ENCODE data around the gene TRIM46. TPM values are rescaled to one million over a fixed set of nuclear protein-coding genes. Genes with fewer than 3 reads are reported as not detected.
"Not testable (repeated sequence)": the region's sequence is repeated elsewhere in the genome, so short reads cannot be mapped to it uniquely, and the experiment has no call there.

Gene TRIM46
- total and polyA plus RNA-seq, 4 donors, result 0.50 to 3.4 (median 1.9) TPM

DNA sequence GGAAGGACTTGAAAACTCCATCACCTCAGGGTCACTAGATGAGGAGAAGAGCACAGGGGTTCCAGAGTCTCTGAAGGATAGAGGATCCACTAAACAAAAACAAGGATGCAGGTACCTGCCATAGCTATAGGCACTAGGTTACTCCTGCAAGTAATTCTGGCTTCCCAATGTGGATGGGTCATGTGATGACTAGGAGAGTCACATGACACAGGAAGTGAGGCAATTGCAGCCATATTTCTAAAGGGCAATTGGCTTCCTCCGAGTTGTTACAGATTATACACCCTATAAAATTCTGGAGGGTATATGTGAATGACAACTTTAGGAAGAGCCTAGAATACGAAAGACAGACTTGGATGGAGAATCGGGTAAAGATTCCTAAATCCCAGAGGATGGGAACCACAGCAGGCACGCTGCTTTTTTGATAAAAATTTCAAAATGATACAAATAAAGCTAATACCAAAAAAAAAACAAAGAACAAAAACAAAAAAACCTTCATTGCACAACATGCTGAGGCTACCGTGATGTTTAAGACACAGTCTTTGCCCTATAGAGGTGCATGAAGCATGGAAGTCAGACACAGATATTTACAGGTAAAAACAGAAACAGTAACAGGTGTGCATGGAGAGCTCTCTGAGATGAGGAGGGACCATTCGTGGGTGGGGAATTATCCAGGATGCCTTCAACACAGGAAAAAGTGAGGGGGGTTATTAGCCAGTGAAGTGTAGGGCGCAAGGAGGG, 45.4 kb downstream of the TRIM46 start:
- ATAC-seq (ENCODE audit: low FRiP score), result peak; percentile 67
- no peaks in the 10 kb centered on the region for H3K27me3 ChIP-seq (ENCODE audit: control insufficient read depth in 1 of 2, insufficient read depth in 2 of 2, low read length in 1 of 2)
- WGBS, 2 donors, result 43 to 51% methylated on average over 7 of the region's 7 CpGs
- intact Hi-C loops (cut with DNase I), result no loop called here
- no peaks in the 10 kb centered on the region for H3K36me3 ChIP-seq (ENCODE audit: control insufficient read depth in 1 of 2, insufficient read depth in 2 of 2, low read length in 1 of 2)
- H3K4me3 ChIP-seq (ENCODE audit: low read length in 2 of 2), result no peak overlapping the region
- H3K4me1 ChIP-seq (ENCODE audit: control insufficient read depth in 1 of 2, insufficient read depth in 2 of 2, low read length in 2 of 2), result no peaks in the 10 kb centered on the region
- H3K27ac ChIP-seq (ENCODE audit: low read depth in 1 of 2, low read length in 2 of 2), result no peak overlapping the region
- DNase-seq, result no peak
- no peaks in the 10 kb centered on the region for H3K9me3 ChIP-seq (ENCODE audit: control insufficient read depth, low read length)

DNA sequence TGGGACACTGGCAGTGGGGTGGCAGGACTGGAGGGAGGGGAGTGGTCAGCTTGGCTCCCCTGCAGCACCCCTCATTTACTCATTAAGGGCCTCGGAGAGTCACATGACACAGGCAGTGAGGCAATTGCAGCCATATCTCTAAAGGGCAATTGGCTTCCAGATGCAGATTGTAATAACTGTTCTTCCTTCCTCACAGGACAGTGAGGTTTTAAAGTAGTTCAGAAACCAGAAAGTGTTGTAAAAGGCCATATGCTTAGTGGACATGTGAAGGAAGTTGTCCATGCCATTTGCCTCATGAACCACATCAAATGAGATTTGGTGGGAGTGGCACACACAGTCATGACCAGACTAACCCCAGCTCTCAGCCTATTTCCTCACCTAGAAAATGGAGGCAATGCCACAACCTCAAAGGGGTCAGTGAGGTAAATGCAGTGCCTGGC, 46.0 kb downstream of the TRIM46 start:
- intact Hi-C loops (cut with DNase I), result no loop called here
- ATAC-seq (ENCODE audit: low FRiP score), result peak; percentile 53
- 0 to 11% methylated on average over 1 of the region's 1 CpG for WGBS, 2 donors
- DNase-seq, result no peak
- H3K9me3 ChIP-seq (ENCODE audit: control insufficient read depth, low read length), result no peaks in the 10 kb centered on the region
- H3K4me1 ChIP-seq (ENCODE audit: control insufficient read depth in 1 of 2, insufficient read depth in 2 of 2, low read length in 2 of 2), result peaks cover 0 to 3% of the 10 kb centered on the region in 2 donors
- H3K4me3 ChIP-seq (ENCODE audit: low read length in 2 of 2), result no peak overlapping the region
- H3K36me3 ChIP-seq (ENCODE audit: control insufficient read depth in 1 of 2, insufficient read depth in 2 of 2, low read length in 1 of 2), result no peaks in the 10 kb centered on the region
- H3K27me3 ChIP-seq (ENCODE audit: control insufficient read depth in 1 of 2, insufficient read depth in 2 of 2, low read length in 1 of 2), result no peaks in the 10 kb centered on the region
- H3K27ac ChIP-seq (ENCODE audit: low read depth in 1 of 2, low read length in 2 of 2), result no peak overlapping the region

DNA sequence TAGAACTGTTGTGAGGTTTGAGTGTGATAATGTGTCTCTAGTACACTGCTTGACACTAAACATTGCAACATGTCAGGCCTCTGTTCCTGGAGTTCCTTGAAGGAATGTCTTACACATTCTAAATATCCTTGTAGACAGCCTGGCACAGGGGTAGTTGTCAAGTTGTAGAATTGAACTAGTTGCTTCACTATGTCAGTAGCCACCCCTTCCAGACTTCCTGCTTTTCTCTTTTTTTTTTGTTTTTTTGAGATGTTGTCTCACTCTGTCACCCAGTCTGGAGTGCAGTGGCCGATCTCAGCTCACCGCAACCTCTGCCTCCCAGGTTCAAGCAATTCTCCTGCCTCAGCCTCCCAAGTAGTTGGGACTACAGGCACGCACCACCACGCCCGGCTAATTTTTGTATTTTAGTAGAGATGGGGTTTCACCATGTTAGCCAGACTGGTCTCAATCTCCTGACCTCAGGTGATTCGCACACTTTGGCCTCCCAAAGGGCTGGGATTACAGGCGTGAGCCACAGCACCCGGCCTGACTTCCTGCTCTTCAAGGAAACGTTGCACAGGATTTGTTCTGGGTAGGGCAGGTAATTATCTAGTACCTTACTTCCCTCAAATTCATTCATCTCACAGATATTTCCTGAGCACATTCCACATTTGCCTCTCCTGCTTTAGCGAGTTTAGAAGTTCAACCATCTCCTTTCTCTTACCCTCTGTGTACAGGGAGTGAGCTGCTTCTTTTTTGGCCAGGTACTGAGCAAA, 46.7 kb downstream of the TRIM46 start:
- ATAC-seq (ENCODE audit: low FRiP score); DNase-seq; H3K9me3 ChIP-seq (ENCODE audit: control insufficient read depth, low read length); H3K27ac ChIP-seq (ENCODE audit: low read depth in 1 of 2, low read length in 2 of 2); H3K4me1 ChIP-seq (ENCODE audit: control insufficient read depth in 1 of 2, insufficient read depth in 2 of 2, low read length in 2 of 2); intact Hi-C loops (cut with DNase I); H3K36me3 ChIP-seq (ENCODE audit: control insufficient read depth in 1 of 2, insufficient read depth in 2 of 2, low read length in 1 of 2); H3K4me3 ChIP-seq (ENCODE audit: low read length in 2 of 2); H3K27me3 ChIP-seq (ENCODE audit: control insufficient read depth in 1 of 2, insufficient read depth in 2 of 2, low read length in 1 of 2): not testable (repeated sequence)
- 93 to 94% methylated on average over 10 of the region's 10 CpGs for WGBS, 2 donors

DNA sequence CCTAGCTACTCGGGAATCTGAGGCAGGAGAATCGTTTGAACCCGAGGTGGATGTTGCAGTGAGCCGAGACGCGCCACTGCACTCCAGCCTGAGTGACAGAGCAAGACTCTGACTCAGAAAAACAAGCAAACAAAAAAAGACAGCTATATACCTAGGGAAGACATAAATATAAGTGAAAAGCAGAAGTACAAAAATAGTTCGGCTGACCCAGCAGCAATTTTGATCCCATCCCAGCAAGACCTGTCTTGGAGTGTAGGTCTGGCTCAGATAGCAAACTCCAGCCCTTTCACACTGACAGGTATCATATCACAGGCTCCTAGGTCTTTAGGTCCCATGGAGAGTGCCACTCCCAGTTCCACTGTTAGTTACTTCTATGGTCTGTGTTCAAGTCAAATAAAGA, 49.4 kb downstream of the TRIM46 start:
- intact Hi-C loops (cut with DNase I), result no loop called here
- ATAC-seq (ENCODE audit: low FRiP score) (no peak), DNase-seq (no peak)
- Histone ChIP-seq H3K9me3 (ENCODE audit: control insufficient read depth, low read length) (no peaks in the 10 kb centered on the region), H3K36me3 (ENCODE audit: control insufficient read depth in 1 of 2, insufficient read depth in 2 of 2, low read length in 1 of 2) (no peaks in the 10 kb centered on the region), H3K4me1 (ENCODE audit: control insufficient read depth in 1 of 2, insufficient read depth in 2 of 2, low read length in 2 of 2) (peaks cover 5 to 8% of the 10 kb centered on the region in 2 donors), H3K27ac (ENCODE audit: low read depth in 1 of 2, low read length in 2 of 2) (no peak overlapping the region), H3K4me3 (ENCODE audit: low read length in 2 of 2) (no peak overlapping the region), H3K27me3 (ENCODE audit: control insufficient read depth in 1 of 2, insufficient read depth in 2 of 2, low read length in 1 of 2) (no peaks in the 10 kb centered on the region)
- 86 to 88% methylated on average over 7 of the region's 7 CpGs for WGBS, 2 donors

DNA sequence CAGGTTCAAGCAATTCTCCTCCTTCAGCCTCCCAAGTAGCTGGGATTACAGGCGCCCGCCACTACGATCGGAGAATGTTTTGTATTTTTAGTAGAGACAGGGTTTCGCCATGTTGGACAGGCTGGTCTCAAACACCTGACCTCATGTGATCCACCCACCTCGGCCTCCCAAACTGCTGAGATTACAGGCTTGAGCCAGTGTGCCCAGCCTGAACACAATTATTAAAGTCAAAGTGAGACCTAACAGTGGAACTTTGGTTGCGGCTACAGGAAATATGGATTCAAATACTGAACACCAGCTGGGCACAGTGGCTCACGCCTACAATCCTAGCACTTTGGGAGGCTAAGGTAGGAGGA, 51.7 kb downstream of the TRIM46 start:
- not testable (repeated sequence) for ATAC-seq (ENCODE audit: low FRiP score); H3K4me1 ChIP-seq (ENCODE audit: control insufficient read depth in 1 of 2, insufficient read depth in 2 of 2, low read length in 2 of 2); H3K27me3 ChIP-seq (ENCODE audit: control insufficient read depth in 1 of 2, insufficient read depth in 2 of 2, low read length in 1 of 2); H3K9me3 ChIP-seq (ENCODE audit: control insufficient read depth, low read length); H3K36me3 ChIP-seq (ENCODE audit: control insufficient read depth in 1 of 2, insufficient read depth in 2 of 2, low read length in 1 of 2); H3K4me3 ChIP-seq (ENCODE audit: low read length in 2 of 2); DNase-seq
- peak overlapping the region in 1 of 2 donors; percentile 58 for H3K27ac ChIP-seq (ENCODE audit: low read depth in 1 of 2, low read length in 2 of 2)
- intact Hi-C loops (cut with DNase I), result loop anchor here in 1 of 2 donors (5.0 kb wide), 2 partner anchors 33 to 48 kb away; no protein-coding TSS in a partner anchor
- WGBS, 2 donors, result 96 to 97% methylated on average over 8 of the region's 8 CpGs

DNA sequence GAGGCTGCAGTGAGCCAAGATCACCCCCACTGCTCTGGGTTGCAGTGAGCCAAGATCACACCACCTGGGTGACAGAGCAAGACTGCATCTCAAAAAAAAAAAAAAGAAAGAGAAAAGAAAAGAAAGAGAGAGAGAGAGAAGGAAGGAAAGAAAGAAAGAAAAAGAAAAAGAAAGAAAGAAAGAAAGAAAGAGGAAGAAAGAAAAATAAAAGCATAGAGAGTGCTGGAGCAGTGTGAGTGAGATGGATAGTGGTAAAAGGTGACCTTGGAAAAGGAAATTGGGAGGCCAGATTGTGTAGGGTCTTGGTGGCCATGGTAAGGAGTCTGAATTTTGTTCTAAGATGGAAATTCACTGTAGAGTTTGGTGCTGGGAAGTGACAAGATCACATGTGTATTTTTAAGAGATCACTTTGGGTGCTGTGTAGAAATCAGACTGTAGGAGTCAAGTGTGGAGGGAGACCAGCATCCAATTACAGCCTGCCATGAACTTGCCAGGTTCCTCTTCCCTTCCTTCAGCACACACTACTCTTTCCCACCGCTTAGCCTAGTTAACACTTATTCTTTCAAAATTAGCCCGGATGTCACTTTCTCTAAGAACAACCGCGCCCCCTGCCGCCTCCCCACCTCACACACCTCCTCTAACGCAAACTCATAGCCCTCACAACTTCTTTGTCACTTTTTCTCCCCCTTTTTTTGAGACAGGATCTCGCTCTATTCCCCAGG, 52.7 kb downstream of the TRIM46 start:
- peak; percentile 84 for ATAC-seq (ENCODE audit: low FRiP score)
- Histone ChIP-seq H3K4me1 (ENCODE audit: control insufficient read depth in 1 of 2, insufficient read depth in 2 of 2, low read length in 2 of 2) (peaks cover 5 to 8% of the 10 kb centered on the region in 2 donors), H3K4me3 (ENCODE audit: low read length in 2 of 2) (peak overlapping the region; percentile 37 to 57), H3K27ac (ENCODE audit: low read depth in 1 of 2, low read length in 2 of 2) (peak overlapping the region in 1 of 2 donors; percentile 83), H3K27me3 (ENCODE audit: control insufficient read depth in 1 of 2, insufficient read depth in 2 of 2, low read length in 1 of 2) (no peaks in the 10 kb centered on the region), H3K9me3 (ENCODE audit: control insufficient read depth, low read length) (no peaks in the 10 kb centered on the region), H3K36me3 (ENCODE audit: control insufficient read depth in 1 of 2, insufficient read depth in 2 of 2, low read length in 1 of 2) (no peaks in the 10 kb centered on the region)
- DNase-seq, result peak; percentile 86 to 93
- WGBS, 2 donors, result 1 to 2% methylated on average over 7 of the region's 7 CpGs
- intact Hi-C loops (cut with DNase I), result loop anchor here in 1 of 2 donors (5.0 kb wide), 2 partner anchors 34 to 49 kb away; no protein-coding TSS in a partner anchor

DNA sequence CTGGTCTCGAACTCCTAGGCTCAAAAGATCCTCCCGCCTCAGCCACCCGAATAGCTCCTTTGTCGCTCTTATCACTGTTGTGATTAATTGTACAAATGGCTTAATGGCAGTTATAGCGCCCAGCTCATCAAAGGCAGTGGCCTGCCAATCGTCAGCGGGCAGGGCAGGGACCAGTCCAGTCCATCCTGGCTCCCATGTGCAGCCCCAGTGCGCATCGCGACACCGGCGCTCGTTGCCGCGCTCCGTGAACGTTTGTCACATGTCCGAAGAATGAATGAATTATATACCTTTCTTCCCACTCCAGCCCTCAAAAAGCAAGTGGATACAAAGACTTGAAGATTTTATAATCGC, 53.2 kb downstream of the TRIM46 start:
- intact Hi-C loops (cut with DNase I), result loop anchor here in 1 of 2 donors (1.0 to 5.0 kb wide), 3 partner anchors 19 to 50 kb away; partner anchors contain the start of gene MTX1
- Histone ChIP-seq H3K4me1 (ENCODE audit: control insufficient read depth in 1 of 2, insufficient read depth in 2 of 2, low read length in 2 of 2) (peaks cover 5 to 8% of the 10 kb centered on the region in 2 donors), H3K9me3 (ENCODE audit: control insufficient read depth, low read length) (no peaks in the 10 kb centered on the region), H3K27me3 (ENCODE audit: control insufficient read depth in 1 of 2, insufficient read depth in 2 of 2, low read length in 1 of 2) (no peaks in the 10 kb centered on the region), H3K27ac (ENCODE audit: low read depth in 1 of 2, low read length in 2 of 2) (peak overlapping the region in 1 of 2 donors; percentile 83), H3K4me3 (ENCODE audit: low read length in 2 of 2) (peak overlapping the region; percentile 37 to 57), H3K36me3 (ENCODE audit: control insufficient read depth in 1 of 2, insufficient read depth in 2 of 2, low read length in 1 of 2) (no peaks in the 10 kb centered on the region)
- peak; percentile 62 for ATAC-seq (ENCODE audit: low FRiP score)
- 0% methylated on average over 19 of the region's 19 CpGs for WGBS, 2 donors
- peak; percentile 74 to 84 for DNase-seq

DNA sequence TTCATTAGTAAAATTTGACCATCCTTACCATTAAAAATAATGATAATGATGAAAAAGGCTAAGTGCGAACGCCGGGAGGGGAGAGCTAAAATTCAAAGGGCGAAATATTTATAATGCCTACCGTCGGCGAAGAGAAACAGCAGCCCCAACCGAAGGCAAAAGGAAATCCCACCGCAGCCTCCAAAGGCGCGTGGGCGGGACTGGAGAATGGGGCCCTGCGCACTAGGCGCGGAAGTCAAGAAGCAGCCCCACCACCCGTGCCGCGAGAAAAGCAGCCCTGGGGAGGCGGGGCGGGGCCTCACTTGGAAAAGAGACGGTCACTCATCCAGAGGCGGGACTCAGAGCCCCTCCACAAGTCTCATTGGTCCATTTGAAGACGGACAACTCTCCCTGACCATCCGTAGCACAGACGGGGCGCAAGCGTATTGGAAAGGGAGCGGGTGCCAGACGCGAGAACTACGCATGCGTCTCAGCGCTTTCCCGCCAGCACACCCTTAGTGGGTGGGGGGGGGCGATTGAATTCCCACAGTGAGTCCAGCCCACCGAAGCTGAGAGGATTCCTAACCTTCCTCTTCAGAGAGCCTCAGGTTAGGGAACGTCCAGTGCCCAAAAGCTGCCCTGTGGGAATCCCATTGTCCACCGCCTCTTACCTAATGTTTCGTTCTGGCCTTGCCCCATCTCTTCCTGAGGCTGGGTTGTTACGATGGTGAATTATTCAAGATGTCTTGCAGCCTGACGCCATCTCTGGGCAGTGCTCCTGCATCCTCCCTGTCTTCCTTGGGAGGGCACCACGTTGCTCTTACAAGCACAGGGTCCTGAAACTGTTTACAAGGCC, 53.8 kb downstream of the TRIM46 start:
- Histone ChIP-seq H3K4me3 (ENCODE audit: low read length in 2 of 2) (peak overlapping the region; percentile 37 to 57), H3K36me3 (ENCODE audit: control insufficient read depth in 1 of 2, insufficient read depth in 2 of 2, low read length in 1 of 2) (no peaks in the 10 kb centered on the region), H3K27me3 (ENCODE audit: control insufficient read depth in 1 of 2, insufficient read depth in 2 of 2, low read length in 1 of 2) (no peaks in the 10 kb centered on the region), H3K9me3 (ENCODE audit: control insufficient read depth, low read length) (no peaks in the 10 kb centered on the region), H3K27ac (ENCODE audit: low read depth in 1 of 2, low read length in 2 of 2) (peak overlapping the region in 1 of 2 donors; percentile 83), H3K4me1 (ENCODE audit: control insufficient read depth in 1 of 2, insufficient read depth in 2 of 2, low read length in 2 of 2) (peaks cover 5 to 8% of the 10 kb centered on the region in 2 donors)
- intact Hi-C loops (cut with DNase I), result loop anchor here in 1 of 2 donors (1.0 to 5.0 kb wide), 3 partner anchors 19 to 50 kb away; partner anchors contain the start of gene MTX1
- DNase-seq, result peak; percentile 99
- 1% methylated on average over 42 of the region's 42 CpGs for WGBS, 2 donors
- ATAC-seq (ENCODE audit: low FRiP score), result peak; percentile 98

Data from aorta (tissue), 5 donors.